ENCODE data around the gene ITM2C. TPM values are rescaled to one million over a fixed set of nuclear protein-coding genes. Genes with fewer than 3 reads are reported as not detected.
A peak's percentile ranks its signal among the peaks of the same experiment; 100 is the strongest.

The ITM2C gene
- total and polyA plus RNA-seq, 3 experiments from 2014 or later, result 50.1 to 58.6 (median 56.1) TPM

- H3K9me3 ChIP-seq (ENCODE audit: low read length), result no peaks in the 10 kb centered on the region
- no peaks in the 10 kb centered on the region for H3K27me3 ChIP-seq (ENCODE audit: insufficient read depth, low read length, poor library complexity, severe bottlenecking)
- ChIA-PET CTCF (interaction anchor here (0.7 to 1.7 kb wide), 2 partner anchors 32 to 42 kb away, joined by 3 to 4 read pairs; no protein-coding TSS in a partner anchor), POLR2A (interaction anchor here (0.7 kb wide), 1 partner anchor 260 kb away, joined by 3 read pairs; no protein-coding TSS in a partner anchor)
- Mint-ChIP-seq H3K27me3 (peaks cover 0 to 2% of the 10 kb centered on the region in 2 donors), H3K36me3 (peaks cover 0 to 15% (median 0%) of the 10 kb centered on the region in 3 donors), H3K27ac (no peak overlapping the region), H3K4me1 (peaks cover 24 to 75% (median 29%) of the 10 kb centered on the region in 3 donors), H3K9me3 (peaks cover 0 to 2% (median 0%) of the 10 kb centered on the region in 5 donors), H3K4me3 (no peak overlapping the region)
- no peak overlapping the region for H3K27ac ChIP-seq (ENCODE audit: low read depth, low read length)
- no peak overlapping the region for H3K4me3 ChIP-seq (ENCODE audit: low read length)
- H3K4me1 ChIP-seq (ENCODE audit: insufficient read depth, low read length), result peaks cover 23% of the 10 kb centered on the region
- no peaks in the 10 kb centered on the region for H3K36me3 ChIP-seq (ENCODE audit: insufficient read depth, low read length)
- DNase-seq, result no peak
These were observed 6.0 kb downstream of the ITM2C start for GRCh38 chr2:230870544-230871360.

DNA sequence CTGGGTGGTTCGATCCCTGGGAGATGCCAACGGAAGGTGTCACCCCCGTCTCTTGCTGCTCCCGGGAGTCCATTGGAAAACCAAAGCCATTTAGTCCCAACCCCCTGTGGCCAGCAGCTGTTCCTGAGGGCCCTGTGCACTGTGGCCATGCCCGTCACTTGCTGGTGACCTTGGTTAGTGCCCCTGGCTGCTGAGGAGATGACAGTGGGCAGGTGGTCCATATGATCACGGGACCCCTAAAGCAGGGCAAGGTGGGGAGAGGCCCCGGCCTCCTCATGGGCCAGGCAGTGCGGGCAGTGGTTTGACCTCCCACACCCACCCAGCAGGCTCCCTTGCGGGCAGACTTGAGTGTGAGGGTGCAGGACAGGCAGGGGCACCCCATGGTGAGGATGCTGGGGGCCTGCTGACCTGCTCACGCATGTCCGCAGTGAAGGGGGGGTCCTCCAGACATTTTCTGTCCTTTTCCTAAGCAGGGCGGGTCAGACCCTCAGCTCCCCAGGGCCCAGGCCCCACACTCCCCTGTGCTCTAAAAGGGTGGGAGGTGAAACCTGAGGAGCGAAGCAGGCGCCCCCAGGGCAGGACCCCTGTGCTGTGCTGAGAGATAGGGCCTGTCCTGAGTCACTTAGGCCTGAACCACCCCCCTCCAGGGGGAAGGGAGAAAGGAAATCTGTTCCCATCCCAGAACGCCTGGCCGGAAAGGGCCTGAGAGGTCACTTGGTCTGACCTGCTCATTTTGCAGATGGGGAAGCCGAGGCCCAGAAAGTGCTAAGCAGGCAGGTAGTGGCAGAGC, 6.8 kb downstream of the ITM2C start:
- peaks cover 17 to 75% (median 24%) of the 10 kb centered on the region in 3 donors for H3K4me1 Mint-ChIP-seq
- peaks cover 0 to 2% of the 10 kb centered on the region in 2 donors for H3K27me3 Mint-ChIP-seq
- Histone ChIP-seq H3K4me1 (ENCODE audit: insufficient read depth, low read length) (peaks cover 15% of the 10 kb centered on the region), H3K36me3 (ENCODE audit: insufficient read depth, low read length) (no peaks in the 10 kb centered on the region), H3K9me3 (ENCODE audit: low read length) (no peaks in the 10 kb centered on the region), H3K27ac (ENCODE audit: low read depth, low read length) (no peak overlapping the region), H3K27me3 (ENCODE audit: insufficient read depth, low read length, poor library complexity, severe bottlenecking) (no peaks in the 10 kb centered on the region), H3K4me3 (ENCODE audit: low read length) (no peak overlapping the region)
- peaks cover 0 to 18% (median 0%) of the 10 kb centered on the region in 3 donors for H3K36me3 Mint-ChIP-seq
- no peak overlapping the region for H3K4me3 Mint-ChIP-seq
- H3K27ac Mint-ChIP-seq, result no peak overlapping the region
- peaks cover 0 to 2% (median 0%) of the 10 kb centered on the region in 5 donors for H3K9me3 Mint-ChIP-seq
- POLR2A ChIA-PET, result interaction anchor here (0.7 kb wide), 1 partner anchor 261 kb away, joined by 3 read pairs; no protein-coding TSS in a partner anchor
- CTCF ChIA-PET, result interaction anchor here (0.7 to 1.7 kb wide), 3 partner anchors 31 to 47 kb away, joined by 3 to 4 read pairs (median 4); no protein-coding TSS in a partner anchor
- DNase-seq, result no peak

- Mint-ChIP-seq H3K27ac (peak overlapping the region in 6 of 8 donors; percentile 9 to 73 (median 54)), H3K36me3 (peaks cover 0 to 20% (median 0%) of the 10 kb centered on the region in 3 donors), H3K9me3 (peaks cover 0 to 2% (median 0%) of the 10 kb centered on the region in 5 donors), H3K27me3 (peaks cover 0 to 2% of the 10 kb centered on the region in 2 donors), H3K4me1 (peaks cover 17 to 75% (median 24%) of the 10 kb centered on the region in 3 donors), H3K4me3 (peak overlapping the region in 1 of 7 donors; percentile 7)
- Histone ChIP-seq H3K4me1 (ENCODE audit: insufficient read depth, low read length) (peaks cover 16% of the 10 kb centered on the region), H3K36me3 (ENCODE audit: insufficient read depth, low read length) (no peaks in the 10 kb centered on the region), H3K27me3 (ENCODE audit: insufficient read depth, low read length, poor library complexity, severe bottlenecking) (no peaks in the 10 kb centered on the region), H3K9me3 (ENCODE audit: low read length) (no peaks in the 10 kb centered on the region), H3K4me3 (ENCODE audit: low read length) (no peak overlapping the region), H3K27ac (ENCODE audit: low read depth, low read length) (no peak overlapping the region)
- DNase-seq, result no peak
- ChIA-PET CTCF (interaction anchor here (0.9 to 1.7 kb wide), 3 partner anchors 24 to 48 kb away, joined by 3 to 4 read pairs (median 4); no protein-coding TSS in a partner anchor), POLR2A (no interaction called here)
These were observed 7.6 kb downstream of the ITM2C start for GRCh38 chr2:230872151-230872967.

DNA sequence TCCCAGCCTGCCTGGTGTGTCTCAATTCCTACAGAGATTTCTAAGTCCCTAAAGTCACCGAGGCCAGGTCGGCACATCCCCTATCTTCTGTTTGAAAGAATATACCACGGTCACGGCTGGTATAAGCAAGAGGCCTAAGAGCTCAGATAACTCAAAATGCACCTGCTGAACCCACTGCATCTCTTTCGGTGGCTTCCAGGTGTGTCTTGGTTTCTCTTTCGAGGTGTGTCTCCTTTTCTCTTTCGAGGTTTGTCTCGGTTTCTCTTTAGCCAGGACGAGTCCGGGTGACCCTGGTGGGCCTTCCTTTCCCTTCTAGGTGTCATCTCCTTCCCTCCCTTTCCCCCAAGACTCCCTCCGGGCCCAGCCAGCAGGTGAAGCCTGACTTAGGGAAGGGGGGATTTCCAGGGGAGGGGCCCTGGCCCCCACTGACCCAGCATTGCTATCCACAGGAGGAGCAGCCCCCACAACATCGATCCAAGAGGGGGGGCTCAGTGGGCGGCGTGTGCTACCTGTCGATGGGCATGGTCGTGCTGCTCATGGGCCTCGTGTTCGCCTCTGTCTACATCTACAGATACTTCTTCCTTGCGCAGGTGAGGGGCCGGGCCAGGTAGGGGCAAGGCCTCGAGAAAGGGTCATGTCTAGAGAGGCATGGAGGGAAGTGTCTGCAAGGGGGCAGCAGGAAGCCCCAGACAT, 8.4 kb downstream of the ITM2C start:
- Histone ChIP-seq H3K27ac (ENCODE audit: low read depth, low read length) (no peak overlapping the region), H3K4me1 (ENCODE audit: insufficient read depth, low read length) (peaks cover 19% of the 10 kb centered on the region), H3K27me3 (ENCODE audit: insufficient read depth, low read length, poor library complexity, severe bottlenecking) (no peaks in the 10 kb centered on the region), H3K36me3 (ENCODE audit: insufficient read depth, low read length) (no peaks in the 10 kb centered on the region), H3K9me3 (ENCODE audit: low read length) (no peaks in the 10 kb centered on the region), H3K4me3 (ENCODE audit: low read length) (no peak overlapping the region)
- ChIA-PET POLR2A (no interaction called here), CTCF (interaction anchor here (0.9 to 1.3 kb wide), 2 partner anchors 25 to 49 kb away, joined by 3 to 4 read pairs; no protein-coding TSS in a partner anchor)
- Mint-ChIP-seq H3K27me3 (peaks cover 0 to 2% of the 10 kb centered on the region in 2 donors), H3K9me3 (peaks cover 0 to 2% (median 0%) of the 10 kb centered on the region in 5 donors), H3K36me3 (peaks cover 0 to 25% (median 0%) of the 10 kb centered on the region in 3 donors), H3K4me1 (peaks cover 24 to 76% (median 28%) of the 10 kb centered on the region in 3 donors), H3K4me3 (peak overlapping the region in 2 of 7 donors; percentile 5 to 7), H3K27ac (peak overlapping the region in 6 of 8 donors; percentile 9 to 73 (median 54))
- DNase-seq, result no peak

DNA sequence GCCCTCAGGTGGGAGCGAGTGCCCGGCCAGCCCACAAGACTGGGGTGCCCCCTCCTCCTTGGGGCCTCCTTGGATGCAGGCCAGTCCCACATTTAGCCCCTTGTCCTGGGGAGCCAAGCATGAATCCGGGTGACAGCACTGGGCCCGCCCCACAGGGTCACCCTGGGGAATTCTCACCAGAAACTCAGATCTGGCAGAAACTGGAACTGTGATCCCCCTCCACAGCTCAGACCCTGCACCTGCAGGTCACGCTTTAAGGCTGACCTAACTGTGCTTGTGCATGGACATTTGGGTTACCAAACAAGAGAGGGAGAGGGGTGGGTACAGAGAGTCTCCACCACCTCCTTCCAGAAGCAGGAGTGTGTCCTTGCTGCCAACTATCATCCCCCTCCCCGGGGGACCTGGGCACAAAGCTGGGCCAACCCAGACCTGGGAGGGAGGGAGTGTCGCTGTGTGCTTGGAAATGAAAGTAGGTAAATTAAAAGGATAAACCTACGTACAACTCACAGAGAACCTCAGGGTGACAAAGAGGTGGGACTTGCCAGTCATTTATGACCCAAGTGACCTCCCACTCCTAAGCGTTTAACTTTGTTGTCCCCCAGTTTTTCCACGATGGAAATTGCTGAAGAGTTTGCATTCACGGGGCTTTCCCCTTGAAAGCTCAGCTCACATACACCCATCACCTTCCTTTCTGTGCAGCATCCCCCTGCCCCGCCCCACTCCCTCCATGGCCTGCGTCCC, 9.1 kb downstream of the ITM2C start:
- no peak for DNase-seq
- Histone ChIP-seq H3K27ac (ENCODE audit: low read depth, low read length) (no peak overlapping the region), H3K36me3 (ENCODE audit: insufficient read depth, low read length) (no peaks in the 10 kb centered on the region), H3K27me3 (ENCODE audit: insufficient read depth, low read length, poor library complexity, severe bottlenecking) (no peaks in the 10 kb centered on the region), H3K9me3 (ENCODE audit: low read length) (no peaks in the 10 kb centered on the region), H3K4me3 (ENCODE audit: low read length) (no peak overlapping the region), H3K4me1 (ENCODE audit: insufficient read depth, low read length) (peaks cover 21% of the 10 kb centered on the region)
- Mint-ChIP-seq H3K27me3 (peaks cover 0 to 2% of the 10 kb centered on the region in 2 donors), H3K36me3 (peaks cover 0 to 24% (median 0%) of the 10 kb centered on the region in 3 donors), H3K4me3 (peak overlapping the region in 1 of 7 donors; percentile 9), H3K9me3 (peaks cover 0 to 2% (median 0%) of the 10 kb centered on the region in 5 donors), H3K4me1 (peaks cover 26 to 76% (median 29%) of the 10 kb centered on the region in 3 donors), H3K27ac (peak overlapping the region in 3 of 8 donors; percentile 42 to 66 (median 58))
- CTCF ChIA-PET, result no interaction called here
- POLR2A ChIA-PET, result no interaction called here

DNA sequence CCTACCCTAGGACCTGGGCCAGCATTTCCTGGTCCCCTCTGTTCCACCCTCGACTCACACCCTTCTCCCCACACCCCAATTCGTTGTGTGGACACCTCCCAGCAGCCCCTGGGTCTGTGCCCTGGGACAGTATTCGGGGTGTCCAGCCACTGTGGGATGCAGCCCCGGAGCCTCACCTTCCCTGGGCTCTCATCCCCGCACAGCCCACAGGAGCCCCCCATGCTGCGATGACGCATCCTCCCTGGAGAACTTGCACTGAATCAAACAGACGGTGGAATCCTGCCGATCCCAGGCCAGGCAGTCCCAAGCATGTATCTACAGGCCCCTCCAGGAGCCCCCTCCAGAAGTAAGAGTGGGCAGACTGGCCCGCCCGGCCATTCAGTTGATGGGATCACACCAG, 9.7 kb downstream of the ITM2C start:
- H3K9me3 ChIP-seq (ENCODE audit: low read length), result no peaks in the 10 kb centered on the region
- Mint-ChIP-seq H3K27ac (peak overlapping the region in 1 of 8 donors; percentile 58), H3K36me3 (peaks cover 0 to 30% (median 2%) of the 10 kb centered on the region in 3 donors), H3K27me3 (peaks cover 0 to 2% of the 10 kb centered on the region in 2 donors), H3K4me1 (peaks cover 31 to 75% (median 31%) of the 10 kb centered on the region in 3 donors), H3K9me3 (peaks cover 0 to 2% (median 0%) of the 10 kb centered on the region in 5 donors), H3K4me3 (no peak overlapping the region)
- H3K36me3 ChIP-seq (ENCODE audit: insufficient read depth, low read length), result no peaks in the 10 kb centered on the region
- no peak overlapping the region for H3K4me3 ChIP-seq (ENCODE audit: low read length)
- no peak for DNase-seq
- ChIA-PET CTCF (no interaction called here), POLR2A (no interaction called here)
- H3K27me3 ChIP-seq (ENCODE audit: insufficient read depth, low read length, poor library complexity, severe bottlenecking), result no peaks in the 10 kb centered on the region
- H3K4me1 ChIP-seq (ENCODE audit: insufficient read depth, low read length), result peaks cover 21% of the 10 kb centered on the region
- H3K27ac ChIP-seq (ENCODE audit: low read depth, low read length), result no peak overlapping the region
